ENCODE measurements around the gene RDH16.
"Not testable (repeated sequence)": the region's sequence is repeated elsewhere in the genome, so short reads cannot be mapped to it uniquely, and the experiment has no call there.

The RDH16 gene

DNA sequence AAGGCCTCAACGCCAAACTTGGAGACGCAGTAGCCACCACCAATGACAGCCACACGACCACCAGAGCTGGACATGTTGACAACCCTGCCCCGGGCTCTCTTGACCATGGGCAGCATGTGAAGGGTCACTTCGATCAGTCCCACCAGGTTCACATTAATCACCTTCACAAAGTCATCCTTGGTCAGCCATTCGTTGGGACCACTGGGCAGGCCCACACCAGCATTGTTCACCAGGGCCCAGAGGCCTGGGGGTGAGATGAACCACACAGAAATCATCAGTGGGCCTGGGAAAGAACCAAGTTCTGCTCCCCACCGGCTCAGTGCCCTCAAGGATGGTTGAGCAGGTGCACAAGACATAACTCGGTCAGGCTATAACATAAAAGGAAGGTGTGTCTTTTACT, 27.2 kb downstream of the RDH16 start:
- no peak for DNase-seq (ENCODE audit: low read depth)
- H3K4me3 ChIP-seq (ENCODE audit: control insufficient read depth, low read depth, low read length), result no peak overlapping the region
- TF ChIP-seq, protein P1, sequence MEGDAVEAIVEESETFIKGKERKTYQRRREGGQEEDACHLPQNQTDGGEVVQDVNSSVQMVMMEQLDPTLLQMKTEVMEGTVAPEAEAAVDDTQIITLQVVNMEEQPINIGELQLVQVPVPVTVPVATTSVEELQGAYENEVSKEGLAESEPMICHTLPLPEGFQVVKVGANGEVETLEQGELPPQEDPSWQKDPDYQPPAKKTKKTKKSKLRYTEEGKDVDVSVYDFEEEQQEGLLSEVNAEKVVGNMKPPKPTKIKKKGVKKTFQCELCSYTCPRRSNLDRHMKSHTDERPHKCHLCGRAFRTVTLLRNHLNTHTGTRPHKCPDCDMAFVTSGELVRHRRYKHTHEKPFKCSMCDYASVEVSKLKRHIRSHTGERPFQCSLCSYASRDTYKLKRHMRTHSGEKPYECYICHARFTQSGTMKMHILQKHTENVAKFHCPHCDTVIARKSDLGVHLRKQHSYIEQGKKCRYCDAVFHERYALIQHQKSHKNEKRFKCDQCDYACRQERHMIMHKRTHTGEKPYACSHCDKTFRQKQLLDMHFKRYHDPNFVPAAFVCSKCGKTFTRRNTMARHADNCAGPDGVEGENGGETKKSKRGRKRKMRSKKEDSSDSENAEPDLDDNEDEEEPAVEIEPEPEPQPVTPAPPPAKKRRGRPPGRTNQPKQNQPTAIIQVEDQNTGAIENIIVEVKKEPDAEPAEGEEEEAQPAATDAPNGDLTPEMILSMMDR (conservative IDR thresholded peaks at IDR 0.05; ENCODE audit: control insufficient read depth, insufficient read depth, low read depth, low read length), result no peak

DNA sequence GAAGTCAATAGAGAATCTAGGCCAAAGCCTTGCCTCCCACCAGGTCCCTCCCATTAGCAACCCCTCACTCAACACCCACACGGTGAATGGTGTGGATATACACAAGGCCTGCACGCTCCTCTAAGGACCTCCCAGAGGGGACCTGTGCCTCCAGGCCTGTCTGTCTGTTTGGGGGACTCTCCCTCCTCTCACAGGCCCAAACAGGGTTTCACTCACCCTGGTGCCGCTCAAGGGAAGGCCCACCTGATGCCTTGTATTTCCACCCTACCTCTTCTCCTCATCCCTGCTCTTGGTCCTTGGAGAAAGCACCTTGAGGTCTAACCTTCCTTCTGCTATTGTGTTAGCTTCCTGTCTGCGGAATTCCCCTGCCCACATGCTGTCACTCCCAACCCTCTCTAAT, 27.6 kb downstream of the RDH16 start:
- TF ChIP-seq, protein P1 (conservative IDR thresholded peaks at IDR 0.05; ENCODE audit: control insufficient read depth, insufficient read depth, low read depth, low read length), result no peak
- no peak for DNase-seq (ENCODE audit: low read depth)
- H3K4me3 ChIP-seq (ENCODE audit: control insufficient read depth, low read depth, low read length), result no peak overlapping the region

DNA sequence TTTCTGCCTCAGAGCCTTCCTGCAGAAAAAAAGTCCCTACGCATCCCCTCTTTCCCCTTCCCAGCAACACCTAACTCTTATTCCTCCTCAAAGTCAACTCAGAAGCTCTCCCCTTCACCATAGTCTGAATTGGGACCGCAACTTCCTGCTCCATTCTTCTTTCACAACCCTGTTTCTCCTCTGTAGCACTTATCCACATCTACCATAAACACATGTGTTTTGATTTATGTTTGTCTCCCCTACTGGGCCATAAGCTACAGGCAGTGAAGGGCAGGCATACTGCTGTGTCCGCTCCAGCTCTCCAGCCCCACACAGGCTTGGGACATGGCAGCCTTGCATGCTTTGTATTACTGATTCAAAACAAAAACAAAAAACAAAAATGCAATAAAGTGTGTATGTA, 29.1 kb downstream of the RDH16 start:
- no peak for DNase-seq (ENCODE audit: low read depth)
- TF ChIP-seq, protein P1 (conservative IDR thresholded peaks at IDR 0.05; ENCODE audit: control insufficient read depth, insufficient read depth, low read depth, low read length), result no peak
- H3K4me3 ChIP-seq (ENCODE audit: control insufficient read depth, low read depth, low read length), result no peak overlapping the region

DNA sequence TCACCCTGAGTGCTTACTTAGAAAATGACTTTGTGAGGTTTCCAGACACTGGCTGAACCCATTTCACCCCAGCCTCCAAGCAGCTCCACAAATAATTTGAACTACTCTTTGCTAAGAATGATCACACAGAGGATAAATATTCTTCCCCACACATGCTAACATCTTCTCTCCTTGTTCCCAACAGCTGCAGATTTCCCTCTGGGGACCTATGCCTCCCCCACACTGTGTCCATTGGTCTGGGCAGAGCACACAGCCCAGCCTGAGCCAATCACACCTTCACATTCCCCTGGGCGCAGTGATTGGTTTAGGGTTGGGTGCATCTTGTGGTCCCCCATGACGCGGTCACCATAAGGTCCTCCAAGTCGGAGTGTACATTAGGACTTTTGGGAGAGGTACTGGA, 30.1 kb downstream of the RDH16 start:
- no peak for DNase-seq (ENCODE audit: low read depth)
- TF ChIP-seq, protein P1 (conservative IDR thresholded peaks at IDR 0.05; ENCODE audit: control insufficient read depth, insufficient read depth, low read depth, low read length), result no peak

DNA sequence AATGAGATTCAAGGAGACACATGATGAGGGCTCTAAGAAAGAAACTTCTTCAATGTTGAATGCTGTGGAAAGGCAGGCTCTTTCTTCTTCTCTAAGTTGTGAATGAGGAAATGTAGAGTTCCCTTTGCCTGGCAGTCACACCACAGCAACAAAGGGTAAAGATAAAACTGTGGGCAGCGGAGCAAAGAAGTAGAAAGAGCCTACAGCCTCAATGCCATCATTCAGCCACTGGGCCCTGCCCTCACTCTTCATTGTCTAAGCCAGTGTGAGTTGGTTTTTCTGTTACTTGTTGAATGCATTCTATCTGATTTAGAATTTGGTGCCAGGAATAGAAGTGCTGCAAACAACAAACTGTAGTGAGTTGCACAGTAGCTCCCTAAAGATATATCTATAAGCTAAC, 35.4 kb downstream of the RDH16 start:
- H3K4me3 ChIP-seq (ENCODE audit: control insufficient read depth, low read depth, low read length), result no peak overlapping the region
- TF ChIP-seq, protein P1 (conservative IDR thresholded peaks at IDR 0.05; ENCODE audit: control insufficient read depth, insufficient read depth, low read depth, low read length), result no peak
- DNase-seq (ENCODE audit: low read depth), result no peak

More for the DNA sequence above, 30.1 kb downstream of the RDH16 start:
- H3K4me3 ChIP-seq (ENCODE audit: control insufficient read depth, low read depth, low read length), result no peak overlapping the region

DNA sequence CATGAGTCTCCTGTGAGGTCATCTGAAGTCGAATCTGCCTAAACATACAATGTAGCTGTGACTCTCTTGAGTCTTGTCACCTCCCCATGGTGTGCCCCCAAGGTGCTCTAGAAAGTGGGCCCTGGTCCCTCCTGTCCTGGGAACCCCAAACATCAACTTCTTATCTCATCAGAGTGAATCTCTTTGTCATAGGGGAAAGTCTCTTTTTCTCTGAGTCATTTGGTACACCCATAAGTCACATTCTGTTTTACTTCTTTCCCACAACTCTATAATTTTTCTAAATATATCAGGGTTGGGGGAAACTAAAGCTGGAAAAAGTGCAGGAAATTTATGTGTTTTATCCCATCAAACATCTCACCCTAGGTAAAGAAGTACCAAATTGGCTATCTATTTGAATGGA, 36.1 kb downstream of the RDH16 start:
- H3K4me3 ChIP-seq (ENCODE audit: control insufficient read depth, low read depth, low read length), result no peak overlapping the region
- DNase-seq (ENCODE audit: low read depth), result no peak
- TF ChIP-seq, protein P1 (conservative IDR thresholded peaks at IDR 0.05; ENCODE audit: control insufficient read depth, insufficient read depth, low read depth, low read length), result no peak

DNA sequence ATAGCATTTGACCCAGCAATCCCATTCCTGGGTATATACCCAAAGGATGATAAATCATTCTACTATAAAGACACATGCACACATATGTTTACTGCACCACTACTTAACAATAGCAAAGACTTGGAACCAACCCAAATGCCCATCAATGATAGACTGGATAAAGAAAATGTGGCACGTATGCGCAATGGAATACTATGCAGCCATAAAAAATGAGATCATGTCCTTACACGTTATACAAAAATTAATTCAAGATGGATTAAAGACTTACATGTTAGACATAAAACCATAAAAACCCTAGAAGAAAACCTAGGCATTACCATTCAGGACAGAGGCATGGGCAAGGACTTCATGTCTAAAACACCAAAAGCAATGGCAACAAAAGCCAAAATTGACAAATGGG, 39.3 kb downstream of the RDH16 start:
- DNase-seq (ENCODE audit: low read depth), result not testable (repeated sequence)

More for the DNA sequence above, 39.3 kb downstream of the RDH16 start:
- H3K4me3 ChIP-seq (ENCODE audit: control insufficient read depth, low read depth, low read length), result not testable (repeated sequence)
